GM21576 (cell line): ENCODE results near the gene ZNF747.
"Not testable (repeated sequence)": the region's sequence is repeated elsewhere in the genome, so short reads cannot be mapped to it uniquely, and the experiment has no call there.

ENCODE experiments used
- ATAC-seq: cut with Tn5 transposase; IDR thresholded peaks from one replicate; pipeline ENCODE4 v1.9.1; 2021; ENCODE audit warnings: mild to moderate bottlenecking, moderate library complexity; ENCODE audit not compliant: unreplicated experiment

The ZNF747 gene

DNA sequence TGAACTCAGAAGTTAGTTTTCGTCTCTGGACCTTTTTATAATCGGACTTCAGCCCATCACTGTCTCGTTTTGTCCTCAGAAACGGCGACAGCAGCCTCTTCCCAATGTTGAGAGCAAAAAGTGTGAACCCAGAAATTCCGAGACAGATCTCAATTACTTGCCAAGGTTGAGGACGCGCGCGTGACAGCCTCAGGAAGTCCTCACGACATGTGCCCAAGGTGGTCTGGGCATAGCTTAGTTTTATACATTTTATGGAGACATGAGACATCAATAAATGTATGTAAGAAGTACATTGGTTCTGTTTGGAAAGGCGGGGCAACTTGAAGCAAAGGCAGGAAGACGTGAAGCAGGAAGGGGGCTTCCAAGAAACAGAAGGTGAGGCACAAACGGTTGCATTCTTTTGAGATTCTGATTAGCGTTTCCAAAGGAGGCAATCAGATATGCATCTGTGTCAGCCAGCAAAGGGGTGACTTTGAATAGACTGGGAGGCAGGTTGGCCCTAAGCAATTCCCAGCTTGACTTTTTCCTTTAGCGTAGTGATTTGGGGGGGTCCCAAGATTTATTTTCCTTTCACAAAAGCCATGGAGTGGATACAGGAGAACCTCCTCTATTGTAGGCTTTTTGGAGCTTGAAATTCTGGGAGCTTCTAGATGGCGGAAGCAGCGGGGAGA, 583 bp upstream of the ZNF747 start:
- peak; percentile 7 for ATAC-seq

DNA sequence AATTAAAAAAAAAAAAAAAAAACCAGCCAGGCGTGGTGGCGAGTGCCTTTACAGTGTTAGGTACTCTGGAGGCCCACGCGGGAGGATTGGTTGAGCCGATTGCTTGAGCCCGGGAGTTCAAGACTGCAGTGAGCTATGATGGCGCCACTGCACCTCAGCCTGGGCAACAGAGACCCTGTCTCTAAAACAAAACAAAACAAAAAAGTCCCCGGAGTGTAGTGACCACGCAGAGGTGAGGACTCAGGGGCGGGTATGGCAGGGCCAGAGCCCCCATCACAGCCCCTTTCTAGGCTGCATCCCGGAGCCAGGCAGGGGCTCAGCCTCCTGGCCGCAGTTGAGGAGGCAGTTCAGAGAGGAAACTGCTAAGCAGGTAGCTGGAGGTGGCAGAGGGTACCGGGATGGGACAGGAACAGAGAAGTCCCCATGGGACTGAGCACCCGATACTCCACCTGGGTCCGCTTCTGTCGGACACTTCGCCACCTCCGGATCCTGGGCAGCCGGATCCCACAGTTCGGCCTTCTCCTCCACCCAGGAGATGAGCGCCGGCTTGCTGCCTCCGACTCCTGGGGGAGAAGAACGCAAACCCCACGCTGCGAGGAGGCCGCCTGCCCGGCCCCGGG, 800 bp downstream of the ZNF747 start:
- peak; percentile 14 for ATAC-seq

DNA sequence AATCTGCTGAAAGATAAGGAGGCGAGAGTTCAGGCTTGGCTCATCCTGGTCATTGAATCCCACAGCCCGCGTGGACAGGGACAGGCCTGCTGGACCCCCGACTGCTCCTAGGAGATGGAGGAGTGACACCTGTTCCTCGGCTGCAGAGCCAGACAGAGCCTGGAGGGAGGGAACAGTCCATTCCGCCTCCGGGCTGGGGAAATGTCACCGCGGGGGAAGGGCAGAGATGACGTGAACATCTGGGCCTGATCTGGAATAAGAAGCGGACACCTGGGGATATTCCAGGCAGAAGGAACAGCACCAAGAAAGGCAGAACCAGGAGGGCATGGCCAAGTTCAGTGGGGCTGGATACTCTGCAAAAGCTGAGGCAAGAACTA, 1.5 kb downstream of the ZNF747 start:
- no peak for ATAC-seq

DNA sequence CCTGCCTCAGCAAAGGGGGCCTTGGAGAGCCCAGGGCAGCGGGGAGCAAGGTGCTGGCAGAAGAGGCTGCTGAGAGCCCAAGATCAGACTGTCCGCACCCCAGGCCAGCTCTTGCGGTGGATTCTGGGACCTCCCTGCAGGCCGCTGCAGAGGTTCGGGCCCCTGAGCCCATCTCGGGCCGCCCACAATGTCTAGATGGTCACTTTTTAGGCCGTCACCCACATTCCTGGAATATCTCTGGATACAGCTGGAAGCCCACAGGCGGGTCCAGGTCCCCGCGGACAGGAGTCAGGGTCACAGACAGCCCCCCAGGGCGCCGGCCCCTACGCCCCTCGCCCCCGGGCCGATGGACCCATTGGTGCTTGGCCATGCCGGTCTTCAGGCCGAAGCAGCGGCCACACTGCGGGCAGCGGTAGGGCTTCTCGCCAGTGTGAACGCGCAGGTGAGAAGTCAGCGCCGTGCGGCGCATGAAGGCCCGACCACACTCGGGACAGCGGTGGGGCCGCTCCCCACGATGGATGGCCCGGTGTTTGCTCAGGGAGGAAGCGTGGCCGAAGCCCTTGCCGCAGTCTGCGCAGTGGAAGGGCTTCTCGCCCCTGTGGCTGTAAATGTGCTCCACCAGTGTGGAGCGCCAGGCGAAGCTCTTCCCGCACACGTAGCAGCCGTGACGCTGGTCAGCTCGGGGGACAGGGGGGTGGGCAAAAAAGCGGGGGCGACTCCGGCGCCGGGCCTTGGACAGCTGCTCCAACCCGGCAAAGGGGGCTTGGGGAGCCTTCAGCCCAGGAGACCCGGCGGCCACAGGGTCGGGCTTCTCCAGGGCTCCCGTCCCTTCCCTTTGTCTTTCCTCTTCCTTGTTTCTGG, 2.1 kb downstream of the ZNF747 start:
- no peak for ATAC-seq

DNA sequence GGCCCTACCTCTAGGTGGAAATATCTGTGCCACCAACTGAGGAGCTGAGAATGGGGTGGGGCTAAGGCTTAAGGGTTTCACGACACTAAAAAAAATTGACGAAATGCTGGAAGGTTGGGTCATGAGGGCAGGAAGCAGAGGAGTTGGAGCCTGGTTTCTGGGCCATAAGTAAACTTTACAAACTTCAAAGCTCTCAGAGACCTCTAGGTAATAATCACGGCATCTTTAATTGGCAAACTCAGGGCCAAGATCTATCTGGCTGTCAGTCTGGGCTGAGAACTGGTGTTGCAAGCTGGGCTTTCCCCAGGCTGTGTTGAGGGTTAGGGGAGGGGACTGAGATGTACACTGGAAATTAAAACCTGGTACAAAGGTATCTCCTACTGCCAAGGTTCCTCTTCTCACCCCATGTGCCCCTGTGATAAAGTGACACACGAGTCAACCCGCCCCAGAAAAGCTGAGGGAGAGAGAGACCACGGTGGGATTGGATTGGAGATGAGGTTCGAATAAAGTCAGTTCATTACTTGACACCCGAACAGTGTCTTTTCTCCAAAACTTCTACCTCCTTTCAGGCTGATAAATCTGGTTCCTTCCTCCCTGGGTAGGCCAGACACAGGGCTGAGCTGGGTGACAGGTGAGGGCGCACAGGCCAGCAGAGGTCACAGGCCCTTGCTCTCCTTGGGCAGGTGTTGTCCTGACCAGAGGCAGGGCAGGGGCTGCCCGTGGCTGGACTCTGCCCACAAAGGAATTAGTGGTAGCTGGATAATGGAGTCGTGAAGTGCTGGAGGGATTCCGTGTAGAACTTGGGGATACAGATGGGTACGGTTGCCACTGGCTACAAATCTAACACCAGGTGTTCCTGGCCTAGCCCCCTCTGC, 4.3 kb downstream of the ZNF747 start:
- no peak for ATAC-seq

DNA sequence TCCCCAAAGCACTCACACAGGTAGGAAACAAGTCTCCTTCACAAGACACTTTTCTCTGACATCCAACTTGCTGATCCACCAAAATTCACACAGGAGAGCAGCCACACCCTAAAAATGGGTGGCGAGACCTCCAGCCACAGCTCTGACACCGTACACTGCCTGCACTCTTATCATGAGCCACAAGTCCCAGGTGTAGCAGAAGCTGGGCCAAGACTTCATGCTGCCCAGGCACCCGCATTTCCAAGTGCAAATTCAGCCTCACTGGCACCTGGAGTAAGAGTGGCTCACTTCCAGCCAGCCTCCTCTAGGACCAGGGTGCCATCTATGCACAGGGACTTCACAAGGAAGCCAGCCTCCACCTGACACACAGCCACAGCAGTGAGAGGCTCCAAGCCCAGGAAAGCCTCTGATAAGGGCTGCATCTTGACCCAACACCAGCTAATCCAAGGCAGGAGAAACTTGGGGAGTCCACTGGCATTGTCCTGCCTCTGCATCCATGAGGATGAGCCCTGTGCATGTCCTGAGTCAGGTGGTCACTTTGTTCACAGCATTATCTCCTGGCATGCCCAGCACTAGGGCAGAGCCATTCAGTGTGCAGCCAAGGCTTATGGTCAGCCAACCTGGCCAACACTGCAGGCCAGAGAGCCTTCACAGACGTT, 5.7 kb downstream of the ZNF747 start:
- ATAC-seq, result no peak

DNA sequence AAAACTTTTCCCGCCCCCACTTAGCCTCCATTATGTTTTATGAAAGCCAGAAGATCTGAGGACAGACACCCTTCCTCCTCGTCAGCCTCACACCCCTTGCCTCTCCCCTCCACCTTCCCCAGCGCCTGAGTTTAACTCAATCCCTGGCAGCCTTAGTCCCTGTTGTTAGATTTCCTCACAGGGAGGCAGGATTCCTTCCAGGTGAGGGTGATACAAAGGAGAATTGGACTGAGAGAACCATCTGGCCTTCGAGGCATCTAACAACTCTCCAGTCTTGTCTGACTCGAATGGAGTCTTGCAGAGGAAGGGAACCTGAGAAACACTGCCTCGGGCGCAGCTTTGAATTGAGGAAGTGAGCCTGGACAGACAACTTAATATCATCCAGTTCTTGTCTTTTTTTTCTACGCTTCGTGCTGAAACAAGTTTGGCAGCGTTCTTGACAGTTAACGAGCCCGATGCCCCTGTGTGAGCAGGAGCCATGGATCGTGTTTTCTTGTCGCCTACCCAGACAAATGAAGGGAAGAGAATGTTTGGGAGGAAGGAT, 7.0 kb downstream of the ZNF747 start:
- ATAC-seq, result no peak

DNA sequence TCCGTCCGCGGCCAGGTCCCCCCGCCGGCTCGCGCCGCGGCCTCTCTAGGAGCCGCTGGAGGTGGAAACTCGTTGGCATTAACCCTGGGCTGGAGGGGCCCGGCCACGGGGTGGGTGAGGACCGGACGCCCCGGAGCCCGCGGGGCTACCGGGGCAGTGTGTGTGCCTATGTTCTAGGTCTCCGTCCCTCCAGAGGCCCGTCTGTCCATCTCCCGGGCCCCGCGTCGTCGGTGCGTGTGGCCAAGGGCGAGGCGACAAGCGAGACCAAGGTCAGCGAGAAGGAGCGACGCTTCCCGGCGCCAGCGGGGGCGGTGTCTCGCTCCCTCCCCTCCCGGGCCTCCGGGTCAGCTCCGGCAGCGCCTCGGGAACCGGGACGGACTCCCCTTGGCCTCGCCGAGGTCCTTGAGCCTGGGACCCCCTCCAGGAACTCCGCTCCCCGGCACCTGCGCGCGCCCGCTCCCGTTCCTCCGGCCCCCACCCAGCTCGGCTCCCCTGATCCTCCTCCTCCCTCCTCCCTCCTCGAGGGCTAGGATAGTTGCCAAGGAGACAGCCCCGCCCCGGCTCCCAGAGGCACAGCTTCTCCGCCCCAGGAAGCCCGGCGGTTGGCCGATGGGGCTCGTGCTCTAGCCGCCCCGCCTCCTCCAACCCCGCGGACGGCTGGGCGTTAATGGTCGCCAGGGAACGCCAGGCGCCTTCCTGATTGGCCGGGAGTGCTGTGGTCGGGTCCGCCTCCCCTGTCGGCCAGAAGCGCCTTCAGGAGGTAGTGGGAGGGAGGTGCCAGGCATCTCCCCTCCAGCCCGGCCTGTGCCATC, 7.6 kb downstream of the ZNF747 start:
- peak; percentile 78 for ATAC-seq

DNA sequence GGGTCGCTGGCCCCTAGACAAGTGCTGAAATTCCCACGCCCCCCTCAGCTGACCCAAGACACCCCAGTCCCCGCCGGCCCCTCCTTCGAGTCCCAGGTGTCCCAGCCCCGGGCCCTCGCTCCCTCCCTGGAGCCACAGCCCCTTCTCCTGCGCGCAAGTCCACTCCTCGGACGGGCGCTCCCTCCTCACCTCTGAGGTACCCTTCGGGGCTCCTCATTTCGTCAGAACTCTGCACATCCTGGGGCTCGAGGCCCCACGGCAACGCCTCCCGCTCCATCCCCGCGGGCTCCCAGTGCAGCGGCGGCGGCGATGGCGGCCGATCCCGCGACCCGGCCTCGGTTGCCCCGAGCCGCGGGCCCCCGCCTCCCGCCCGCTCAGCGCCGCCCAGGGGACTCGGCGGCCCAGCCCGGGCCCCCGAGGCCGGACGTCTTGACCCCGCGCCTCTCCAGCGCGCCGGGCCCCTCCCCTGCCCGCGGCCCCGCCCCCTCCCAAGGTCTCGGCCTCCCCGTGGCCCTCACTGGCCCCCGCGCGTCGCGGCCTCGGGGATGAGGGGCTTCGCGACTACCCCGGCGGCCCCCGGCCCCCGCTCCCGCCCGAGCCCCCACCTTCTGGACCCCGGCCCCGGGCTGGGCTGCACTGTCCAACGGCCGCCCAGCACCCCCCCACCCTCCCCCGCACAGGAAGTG, 8.4 kb downstream of the ZNF747 start, which contains the start of gene ZNF768:
Gene ZNF768 (minus strand): TSS at position 430 of the 686 bp plus-strand sequence. CDS start 153 bp downstream, at position 277.
- no peak for ATAC-seq

DNA sequence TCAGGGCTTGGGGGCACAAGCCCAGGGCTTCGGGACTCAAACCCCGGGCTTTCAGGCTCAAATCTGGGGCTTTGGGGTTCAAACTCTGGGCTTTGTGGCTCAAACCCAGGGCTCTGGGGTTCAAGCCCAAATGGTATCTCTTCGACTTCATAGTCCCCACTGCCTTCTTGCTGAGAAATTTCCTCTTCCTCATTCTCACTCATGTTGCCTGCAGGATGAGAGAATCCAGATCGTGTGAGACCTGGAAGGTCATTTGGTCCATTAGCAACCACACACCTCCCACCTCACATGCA, 8.9 kb downstream of the ZNF747 start:
- no peak for ATAC-seq

DNA sequence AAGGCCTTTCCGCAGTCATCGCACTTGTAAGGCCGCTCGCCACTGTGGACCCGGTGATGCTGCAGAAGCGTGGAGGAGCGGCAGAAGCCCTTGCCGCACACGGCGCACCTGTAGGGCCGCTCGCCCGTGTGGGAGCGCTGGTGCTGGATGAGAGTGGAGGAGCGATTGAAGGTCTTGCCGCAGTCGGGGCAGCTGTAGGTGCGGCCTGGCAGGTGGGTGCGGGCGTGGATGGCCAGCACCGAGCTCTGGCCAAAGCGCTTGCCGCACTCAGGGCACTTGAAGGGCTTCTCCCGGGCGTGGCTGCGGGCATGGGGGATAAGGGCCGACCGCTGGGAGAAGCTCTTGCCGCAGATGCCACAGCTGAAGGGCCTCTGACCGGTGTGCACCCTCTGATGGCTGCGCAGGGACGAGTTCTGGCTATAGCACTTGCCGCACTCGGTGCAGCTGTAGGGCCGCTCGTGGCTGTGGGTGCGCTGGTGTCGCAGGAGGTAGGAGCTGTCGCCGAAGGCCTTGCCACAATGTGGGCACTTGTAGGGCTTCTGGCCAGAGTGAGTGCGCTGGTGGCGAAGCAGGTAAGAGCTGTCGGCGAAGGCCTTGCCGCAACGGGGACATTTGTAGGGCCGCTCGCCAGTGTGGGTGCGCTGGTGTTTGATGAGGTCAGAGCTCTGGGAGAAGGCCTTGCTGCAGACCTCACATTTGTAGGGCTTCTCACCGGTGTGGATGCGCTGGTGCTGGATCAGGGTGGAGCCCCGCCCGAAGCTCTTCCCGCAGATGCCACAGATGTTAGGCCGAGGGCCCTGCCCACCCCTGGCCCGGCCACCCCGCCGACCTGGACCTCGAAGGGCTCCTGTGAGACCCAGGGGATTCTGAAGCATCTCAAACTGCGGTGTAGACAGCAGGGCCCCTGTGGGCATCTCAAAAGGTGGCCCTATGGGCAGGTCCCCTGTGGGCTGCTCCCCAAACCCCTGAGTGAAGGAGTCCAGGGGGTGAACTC, 9.8 kb downstream of the ZNF747 start:
- no peak for ATAC-seq

DNA sequence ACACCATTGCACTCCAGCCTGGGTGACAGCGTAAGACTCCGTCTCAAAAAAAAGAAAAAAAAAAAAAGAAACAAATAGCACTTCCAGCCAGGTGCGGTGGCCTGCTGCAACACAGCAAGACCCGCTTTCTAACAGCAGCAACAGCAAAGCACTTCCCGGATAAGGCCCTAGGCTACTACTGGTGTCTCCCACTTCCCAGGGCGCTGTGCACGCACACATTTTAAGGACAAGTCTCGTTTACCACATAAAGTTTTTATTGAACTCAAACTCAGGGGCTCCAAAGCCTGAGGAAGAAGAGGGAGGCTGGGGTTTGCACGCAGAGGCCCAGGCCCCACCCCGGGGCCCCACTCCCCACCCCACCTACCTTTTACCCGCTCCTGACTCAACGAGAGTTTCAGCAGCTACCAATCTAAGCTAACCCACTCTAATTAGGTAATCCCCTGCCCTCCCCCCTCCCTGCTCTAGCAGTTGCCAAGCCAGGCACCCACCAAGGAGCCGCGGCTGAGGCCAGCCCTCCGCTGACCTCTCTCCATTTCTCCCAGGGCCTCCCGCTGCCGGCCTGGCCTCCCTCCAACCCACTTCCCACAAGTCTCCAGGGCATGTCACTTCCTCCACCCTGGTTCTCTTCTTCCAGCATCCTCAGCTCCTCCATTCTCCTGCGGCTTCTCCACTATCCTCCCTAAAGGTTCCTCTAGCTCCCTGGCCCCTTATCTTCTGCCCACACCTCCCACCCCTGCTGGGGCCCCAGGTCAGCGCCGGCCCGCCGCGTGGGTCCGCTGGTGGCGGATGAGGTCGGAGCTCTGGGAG, 10.7 kb downstream of the ZNF747 start:
- no peak for ATAC-seq

DNA sequence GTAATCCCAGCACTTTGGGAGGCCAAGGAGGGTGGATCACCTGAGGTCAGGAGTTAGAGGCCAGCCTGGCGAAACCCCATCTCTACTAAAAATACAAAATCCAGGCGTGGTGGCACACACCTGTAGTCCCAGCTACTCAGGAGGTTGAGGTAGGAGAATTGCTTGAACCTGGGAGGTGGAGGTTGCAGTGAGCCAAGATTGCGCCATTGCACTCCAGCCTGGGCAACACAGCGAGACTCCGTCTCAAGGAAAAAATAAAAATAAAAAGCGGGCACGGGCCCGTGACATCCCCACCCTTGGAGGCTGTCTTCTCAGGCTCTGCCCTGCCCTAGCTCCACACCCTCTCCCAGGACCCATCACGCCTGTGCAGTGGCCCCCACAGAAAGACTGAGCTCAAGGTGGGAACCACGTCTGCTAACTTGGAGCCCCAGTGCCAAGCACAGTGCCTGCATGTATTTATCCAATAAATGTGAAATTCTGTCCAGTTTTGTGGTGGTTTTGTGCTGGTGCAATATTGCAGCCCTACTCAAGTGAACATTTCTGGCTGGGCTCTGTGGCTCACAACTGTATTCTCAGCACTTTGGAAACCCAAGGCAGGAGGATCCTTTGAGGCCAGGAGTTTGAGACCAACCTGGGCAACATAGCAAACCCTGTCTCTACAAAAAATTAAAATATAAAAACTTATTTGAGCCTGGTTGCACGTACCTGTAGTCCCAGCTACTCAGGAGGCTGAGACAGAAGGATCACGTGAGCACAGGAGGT, 11.8 kb downstream of the ZNF747 start:
- not testable (repeated sequence) for ATAC-seq

DNA sequence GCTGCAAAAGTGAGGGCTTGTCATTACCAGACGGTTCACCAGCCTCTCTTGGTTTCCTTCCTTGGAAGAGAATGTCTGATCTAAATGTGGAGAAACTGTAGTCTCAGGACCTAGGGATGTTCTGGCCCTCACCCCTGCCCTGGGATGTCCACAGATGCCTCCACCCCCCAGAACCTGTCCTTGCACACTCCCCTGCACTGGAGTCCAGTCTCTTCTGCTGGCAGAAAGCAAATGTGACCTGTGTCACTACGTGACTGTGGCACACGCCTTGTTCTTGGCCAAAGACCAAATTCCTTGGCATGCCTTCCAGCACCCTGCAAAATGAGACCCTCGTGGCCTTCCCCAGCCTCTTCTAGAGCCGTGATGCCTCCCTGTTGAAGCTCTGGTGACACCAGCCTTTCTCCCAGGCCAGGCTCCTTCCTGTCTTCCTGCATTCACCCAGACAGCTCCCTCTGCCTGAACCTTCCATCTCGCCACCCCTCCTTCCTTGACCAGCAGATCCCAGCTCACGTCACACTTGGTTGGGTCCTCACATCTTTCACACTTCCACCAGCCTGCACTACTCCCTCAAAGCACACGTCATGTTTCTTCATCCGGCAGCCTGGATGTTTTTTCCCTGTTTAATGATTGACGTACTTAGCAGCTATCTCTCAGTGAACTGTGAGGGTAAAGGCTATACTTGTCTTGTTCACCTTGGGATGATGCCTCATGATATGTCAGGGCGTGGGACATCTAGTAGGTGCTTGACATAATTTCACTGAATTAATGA, 12.6 kb downstream of the ZNF747 start:
- no peak for ATAC-seq

DNA sequence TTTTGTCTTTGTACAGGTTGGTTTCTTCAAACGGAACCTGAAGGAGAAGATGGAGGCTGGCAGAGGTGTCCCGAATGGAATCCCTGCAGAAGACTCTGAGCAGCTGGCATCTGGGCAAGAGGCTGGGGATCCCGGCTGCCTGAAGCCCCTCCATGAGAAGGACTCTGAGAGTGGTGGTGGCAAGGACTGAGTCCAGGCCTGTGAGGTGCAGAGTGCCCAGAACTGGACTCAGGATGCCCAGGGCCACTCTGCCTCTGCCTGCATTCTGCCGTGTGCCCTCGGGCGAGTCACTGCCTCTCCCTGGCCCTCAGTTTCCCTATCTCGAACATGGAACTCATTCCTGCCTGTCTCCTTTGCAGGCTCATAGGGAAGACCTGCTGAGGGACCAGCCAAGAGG, 13.2 kb downstream of the ZNF747 start:
- ATAC-seq, result no peak
